ENCODE measurements around the gene HEATR5B.

The HEATR5B gene

DNA sequence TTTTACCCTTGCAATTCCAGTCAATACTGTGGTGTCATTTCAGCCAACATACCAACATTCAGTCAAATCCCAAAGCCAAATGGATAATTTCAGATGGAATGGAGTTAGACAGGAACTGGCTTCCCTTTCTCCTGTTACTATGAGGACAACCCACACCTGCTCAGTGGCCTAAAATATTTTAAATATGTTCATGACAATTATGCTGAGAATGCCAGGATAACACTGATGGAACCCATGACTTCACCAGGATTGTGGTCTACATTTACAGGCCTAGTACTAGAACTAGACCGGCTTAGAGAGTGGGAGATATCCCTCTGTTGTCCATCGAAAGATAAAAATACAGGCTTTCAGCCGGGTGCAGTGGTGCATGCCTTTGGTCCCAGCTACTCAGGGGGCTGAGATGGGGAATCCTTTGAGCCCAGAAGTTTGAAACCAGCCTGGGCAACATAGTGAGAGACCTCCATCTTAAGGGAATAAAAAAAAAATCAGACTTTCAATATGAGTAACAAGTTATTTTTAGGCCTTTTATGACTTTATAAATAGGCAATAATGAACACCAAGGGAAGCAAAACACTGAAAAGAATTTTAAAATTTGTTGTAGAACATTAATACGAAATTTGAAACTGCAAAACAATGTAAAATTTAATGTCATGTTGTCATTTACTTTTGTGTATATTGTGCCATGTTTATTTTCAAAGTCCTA lies 14.4 kb upstream of the HEATR5B start:
- Histone ChIP-seq H2AFZ (ENCODE audit: low read depth, low read length, severe bottlenecking) (no peak overlapping the region), H3K4me2 (ENCODE audit: low read depth, low read length, poor library complexity, severe bottlenecking) (no peak overlapping the region), H3F3A (ENCODE audit: insufficient read depth) (no peaks in the 10 kb centered on the region), H3K27ac (ENCODE audit: low read depth, low read length) (no peak overlapping the region), H3K4me3 (ENCODE audit: insufficient read depth, low read length, poor library complexity, severe bottlenecking) (no peak overlapping the region), H3K9me2 (replicated peaks; ENCODE audit: insufficient read depth, low read length) (no peaks in the 10 kb centered on the region), H3K79me2 (ENCODE audit: insufficient read depth, low read length) (no peaks in the 10 kb centered on the region), H3K9me3 (ENCODE audit: insufficient read depth, low read length) (no peaks in the 10 kb centered on the region), H4K20me1 (ENCODE audit: low read depth, low read length) (no peaks in the 10 kb centered on the region), H3K9ac (ENCODE audit: low read length) (no peak overlapping the region), H3K27me3 (ENCODE audit: low read length) (no peaks in the 10 kb centered on the region), H3K36me3 (ENCODE audit: low read length) (peaks cover 30% of the 10 kb centered on the region)
- no peak for TF ChIP-seq EZH2phosphoT487 (conservative IDR thresholded peaks at IDR 0.05; ENCODE audit: low read length)
- TF ChIP-seq, protein P1, sequence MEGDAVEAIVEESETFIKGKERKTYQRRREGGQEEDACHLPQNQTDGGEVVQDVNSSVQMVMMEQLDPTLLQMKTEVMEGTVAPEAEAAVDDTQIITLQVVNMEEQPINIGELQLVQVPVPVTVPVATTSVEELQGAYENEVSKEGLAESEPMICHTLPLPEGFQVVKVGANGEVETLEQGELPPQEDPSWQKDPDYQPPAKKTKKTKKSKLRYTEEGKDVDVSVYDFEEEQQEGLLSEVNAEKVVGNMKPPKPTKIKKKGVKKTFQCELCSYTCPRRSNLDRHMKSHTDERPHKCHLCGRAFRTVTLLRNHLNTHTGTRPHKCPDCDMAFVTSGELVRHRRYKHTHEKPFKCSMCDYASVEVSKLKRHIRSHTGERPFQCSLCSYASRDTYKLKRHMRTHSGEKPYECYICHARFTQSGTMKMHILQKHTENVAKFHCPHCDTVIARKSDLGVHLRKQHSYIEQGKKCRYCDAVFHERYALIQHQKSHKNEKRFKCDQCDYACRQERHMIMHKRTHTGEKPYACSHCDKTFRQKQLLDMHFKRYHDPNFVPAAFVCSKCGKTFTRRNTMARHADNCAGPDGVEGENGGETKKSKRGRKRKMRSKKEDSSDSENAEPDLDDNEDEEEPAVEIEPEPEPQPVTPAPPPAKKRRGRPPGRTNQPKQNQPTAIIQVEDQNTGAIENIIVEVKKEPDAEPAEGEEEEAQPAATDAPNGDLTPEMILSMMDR (IDR thresholded peaks at IDR 0.05; ENCODE audit: insufficient read depth, low read length, poor library complexity, severe bottlenecking) = no peak

DNA sequence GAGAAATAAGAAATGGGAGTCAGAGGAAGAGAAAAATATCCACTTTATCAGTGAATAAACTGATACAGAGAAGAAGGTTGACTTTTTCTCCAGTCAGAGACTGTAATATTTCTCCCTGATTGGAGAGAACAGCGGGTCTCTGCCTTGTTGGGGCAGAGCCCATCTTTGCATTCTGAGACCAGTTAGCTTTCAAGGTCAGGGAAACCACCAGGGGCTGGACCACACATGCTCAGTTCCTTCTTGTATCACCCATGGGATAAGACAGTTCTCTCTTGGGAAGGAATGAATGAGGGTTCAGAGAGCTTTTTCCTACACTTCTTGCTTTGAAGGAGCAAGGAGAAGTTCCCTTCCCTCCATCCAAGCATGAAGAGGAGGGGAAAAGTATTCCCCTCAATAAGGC lies 12.4 kb upstream of the HEATR5B start:
- H3F3A ChIP-seq (ENCODE audit: insufficient read depth) = peaks cover 6% of the 10 kb centered on the region; the same call in 1 of the 2 replicates
- H2AFZ ChIP-seq (ENCODE audit: low read depth, low read length, severe bottlenecking) = no peak overlapping the region
- no peaks in the 10 kb centered on the region for H3K9me3 ChIP-seq (ENCODE audit: insufficient read depth, low read length)
- peaks cover 33% of the 10 kb centered on the region for H3K36me3 ChIP-seq (ENCODE audit: low read length)
- TF ChIP-seq, protein P1 (IDR thresholded peaks at IDR 0.05; ENCODE audit: insufficient read depth, low read length, poor library complexity, severe bottlenecking) = no peak
- no peak for TF ChIP-seq EZH2phosphoT487 (conservative IDR thresholded peaks at IDR 0.05; ENCODE audit: low read length)
- H3K27ac ChIP-seq (ENCODE audit: low read depth, low read length) = no peak overlapping the region
- H3K9ac ChIP-seq (ENCODE audit: low read length) = no peak overlapping the region
- no peaks in the 10 kb centered on the region for H4K20me1 ChIP-seq (ENCODE audit: low read depth, low read length)
- no peaks in the 10 kb centered on the region for H3K27me3 ChIP-seq (ENCODE audit: low read length)
- H3K9me2 ChIP-seq (replicated peaks; ENCODE audit: insufficient read depth, low read length) = no peaks in the 10 kb centered on the region
- H3K79me2 ChIP-seq (ENCODE audit: insufficient read depth, low read length) = no peaks in the 10 kb centered on the region
- no peak overlapping the region for H3K4me2 ChIP-seq (ENCODE audit: low read depth, low read length, poor library complexity, severe bottlenecking)
- no peak overlapping the region for H3K4me3 ChIP-seq (ENCODE audit: insufficient read depth, low read length, poor library complexity, severe bottlenecking)

DNA sequence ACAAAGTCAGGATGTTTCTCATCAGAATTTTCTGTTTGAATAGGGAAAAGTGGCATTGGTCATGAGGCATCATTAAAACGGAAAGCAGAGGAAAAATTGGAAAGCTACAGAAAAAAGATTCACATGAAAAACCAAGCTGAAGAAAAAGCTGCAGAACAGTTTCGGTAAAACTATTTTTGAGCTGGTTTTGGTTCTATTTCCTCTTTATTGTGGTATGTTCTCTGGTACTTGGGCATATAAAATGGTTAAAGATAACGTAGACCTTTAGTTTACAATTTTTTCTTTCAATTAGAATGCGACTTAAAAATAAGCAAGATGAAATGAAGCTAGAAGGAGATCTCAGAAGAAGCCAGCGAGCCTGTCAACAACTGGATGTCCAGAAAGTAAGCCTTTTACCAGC lies 7.7 kb upstream of the HEATR5B start:
- Histone ChIP-seq H3K9me2 (replicated peaks; ENCODE audit: insufficient read depth, low read length) (no peaks in the 10 kb centered on the region), H2AFZ (ENCODE audit: low read depth, low read length, severe bottlenecking) (no peak overlapping the region), H3K4me3 (ENCODE audit: insufficient read depth, low read length, poor library complexity, severe bottlenecking) (no peak overlapping the region), H3F3A (ENCODE audit: insufficient read depth) (peaks cover 38% of the 10 kb centered on the region), H3K27ac (ENCODE audit: low read depth, low read length) (peak overlapping the region; percentile 77), H3K9ac (ENCODE audit: low read length) (no peak overlapping the region; the same call in 1 of the 2 replicates), H3K36me3 (ENCODE audit: low read length) (peaks cover 32% of the 10 kb centered on the region), H3K9me3 (ENCODE audit: insufficient read depth, low read length) (no peaks in the 10 kb centered on the region), H3K4me2 (ENCODE audit: low read depth, low read length, poor library complexity, severe bottlenecking) (peak overlapping the region; percentile 82), H4K20me1 (ENCODE audit: low read depth, low read length) (no peaks in the 10 kb centered on the region), H3K27me3 (ENCODE audit: low read length) (no peaks in the 10 kb centered on the region), H3K79me2 (ENCODE audit: insufficient read depth, low read length) (peaks cover 5% of the 10 kb centered on the region; the same call in 1 of the 2 replicates)
- TF ChIP-seq EZH2phosphoT487 (conservative IDR thresholded peaks at IDR 0.05; ENCODE audit: low read length) = no peak
- TF ChIP-seq, protein P1 (IDR thresholded peaks at IDR 0.05; ENCODE audit: insufficient read depth, low read length, poor library complexity, severe bottlenecking) = no peak
